ENCODE data around the gene PRDM16.

Gene PRDM16

DNA sequence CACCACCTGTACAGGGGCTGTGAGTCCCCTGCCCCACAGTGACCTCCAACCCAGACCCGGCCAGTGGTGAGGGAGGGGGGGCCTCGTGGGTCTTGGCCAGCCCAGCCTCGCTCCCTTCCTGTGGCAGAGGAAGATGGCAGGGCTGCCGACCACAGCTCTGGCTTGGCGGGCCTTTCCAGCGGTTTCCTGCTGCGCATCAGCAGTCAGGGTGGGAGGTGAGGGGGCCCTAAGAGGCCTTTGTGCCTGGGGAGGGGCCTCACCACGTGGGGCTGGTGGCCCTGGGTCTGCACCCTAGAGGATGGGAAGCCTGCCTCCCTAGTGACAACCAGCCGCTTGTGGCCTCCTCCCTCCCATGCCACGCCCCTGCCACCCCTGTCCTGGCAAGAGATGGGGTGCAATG is 312.9 kb downstream of the PRDM16 start:
- DNase-seq (ENCODE audit: low read depth in 2 of 3, low spot score in 2 of 3), result no peak

GRCh38 chr1:3382326-3383057 is 313.5 kb downstream of the PRDM16 start:
- DNase-seq (ENCODE audit: low read depth in 2 of 3, low spot score in 2 of 3), result no peak

DNA sequence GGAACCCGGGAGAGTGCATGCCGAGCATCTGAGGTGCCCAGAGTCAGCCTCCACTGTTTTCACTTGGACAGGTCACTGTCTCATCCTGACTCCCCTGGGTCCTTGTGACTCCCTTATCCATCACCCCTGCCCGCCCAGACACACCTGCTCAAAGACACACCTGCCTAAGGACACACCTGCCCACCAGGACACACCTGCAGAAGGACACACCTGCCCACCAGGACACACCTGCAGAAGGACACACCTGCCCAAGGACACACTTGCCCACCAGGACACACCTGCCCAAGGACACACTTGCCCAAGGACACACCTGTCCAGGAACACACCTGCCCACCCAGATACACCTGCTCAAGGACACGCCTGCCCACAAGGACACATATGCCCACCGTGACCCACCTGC is 314.7 kb downstream of the PRDM16 start:
- DNase-seq (ENCODE audit: low read depth in 2 of 3, low spot score in 2 of 3), result no peak

DNA sequence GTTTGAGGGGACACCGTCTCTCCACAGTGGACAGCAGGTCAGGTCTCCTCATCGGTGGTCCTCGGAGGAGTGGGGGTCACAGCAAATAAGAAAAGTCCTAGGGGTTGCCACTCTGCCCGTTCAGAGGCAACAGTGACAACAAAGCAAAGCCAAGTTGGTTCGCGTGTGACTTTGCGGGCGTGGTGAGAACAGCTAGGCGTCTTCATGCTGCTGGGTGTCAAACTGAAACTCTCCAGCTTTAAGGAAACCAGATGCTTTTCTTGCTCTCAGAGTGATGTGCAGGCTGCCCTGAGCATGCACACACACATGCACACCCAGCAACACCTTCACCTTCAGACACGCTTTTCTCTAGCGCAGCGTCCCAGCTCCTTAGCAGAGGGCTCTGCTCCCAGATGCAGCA is 315.4 kb downstream of the PRDM16 start:
- no peak for DNase-seq (ENCODE audit: low read depth in 2 of 3, low spot score in 2 of 3)

DNA sequence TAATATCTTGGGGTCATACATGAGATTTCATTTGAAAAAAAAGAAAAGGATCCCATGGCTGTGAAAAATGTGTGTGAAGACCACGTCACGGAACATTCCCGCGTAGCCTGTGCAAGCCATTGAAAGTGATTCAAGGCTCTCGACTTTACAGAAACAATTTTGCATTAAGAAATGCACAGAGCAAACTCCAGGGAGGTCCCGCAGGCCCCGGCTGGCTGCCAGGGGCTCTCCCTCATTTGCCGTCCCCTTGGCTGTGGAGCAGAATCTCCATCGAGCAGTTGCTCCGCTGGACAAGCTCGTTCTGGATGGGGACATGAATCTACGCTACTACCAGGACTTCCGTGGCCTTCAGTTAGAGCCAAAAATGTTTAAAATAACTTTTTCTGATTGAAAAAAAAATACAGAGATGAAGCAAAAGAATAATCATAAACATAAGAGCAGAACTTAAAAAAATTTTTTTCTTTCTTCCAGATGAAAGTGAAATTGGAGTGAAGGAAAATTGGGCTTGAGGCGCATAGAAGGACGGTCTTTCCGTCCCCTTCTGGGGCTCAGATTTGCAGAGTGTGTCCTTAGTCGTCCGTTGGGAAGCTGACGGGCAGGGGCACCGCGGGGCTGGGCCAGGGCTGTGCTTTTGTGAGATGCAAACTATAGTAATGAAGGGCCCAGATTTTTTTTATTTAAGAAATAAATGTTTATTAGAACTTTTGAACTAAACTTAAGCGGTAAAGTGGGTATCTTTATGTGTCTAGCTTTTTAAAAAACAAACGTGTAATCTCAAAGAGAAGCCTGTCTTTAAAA is 317.4 kb downstream of the PRDM16 start:
- no peak for DNase-seq (ENCODE audit: low read depth in 2 of 3, low spot score in 2 of 3)

DNA sequence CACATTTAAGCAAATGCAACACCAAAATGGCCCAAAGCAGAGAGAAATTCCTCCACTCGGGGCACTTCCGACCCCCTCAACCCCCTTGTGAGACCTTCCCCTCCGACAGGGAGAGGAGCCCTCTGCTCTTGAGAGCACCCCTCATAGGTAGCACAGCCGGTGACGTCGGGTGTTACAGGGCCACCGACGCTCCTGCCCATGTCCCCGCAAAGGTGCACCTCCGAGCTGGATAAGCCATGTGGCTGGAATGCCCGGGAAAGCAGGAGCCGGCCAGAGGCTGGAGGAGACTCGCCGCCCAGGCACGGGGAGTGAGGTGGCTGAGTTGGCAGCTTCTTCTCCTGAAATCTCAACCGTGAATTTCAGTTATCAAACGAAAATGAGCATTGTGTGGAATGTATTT is 318.4 kb downstream of the PRDM16 start:
- DNase-seq (ENCODE audit: low read depth in 2 of 3, low spot score in 2 of 3), result no peak

DNA sequence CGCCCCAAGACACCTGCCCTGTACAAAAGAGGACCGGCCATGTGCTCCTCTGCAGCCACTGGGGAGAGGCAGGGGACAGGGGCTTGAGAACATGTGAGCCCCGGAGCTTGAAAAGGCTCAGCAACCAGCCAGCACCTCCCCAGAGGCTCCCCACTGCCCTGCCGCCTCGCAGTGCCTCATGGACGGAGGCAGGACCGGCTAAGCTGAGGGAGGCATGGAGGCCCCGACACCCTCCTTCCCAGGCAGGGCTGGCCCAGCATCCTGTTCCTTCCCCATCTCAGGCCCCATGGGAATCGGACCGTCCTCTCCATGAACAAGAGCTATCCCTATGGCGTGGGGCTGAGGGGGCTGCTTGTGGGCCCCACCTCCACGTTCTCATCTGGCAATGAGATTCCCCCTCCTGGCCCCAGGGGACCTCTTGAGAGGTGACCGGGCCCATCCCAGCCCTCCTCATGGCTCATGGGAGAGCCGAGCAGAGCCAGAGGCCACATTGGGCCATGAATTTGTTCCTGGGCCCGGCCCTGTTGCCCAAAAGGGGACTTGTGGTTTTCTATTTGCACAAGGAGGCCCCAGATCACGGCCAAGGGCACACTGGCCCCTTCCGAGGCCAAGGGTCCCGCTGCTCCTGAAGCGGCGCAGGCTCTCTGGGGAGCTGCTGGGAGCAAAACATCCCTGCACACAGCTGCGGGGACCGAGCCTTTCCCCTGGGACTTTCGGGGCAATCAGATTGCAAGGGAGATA is 320.3 kb downstream of the PRDM16 start:
- no peak for DNase-seq (ENCODE audit: low read depth in 2 of 3, low spot score in 2 of 3)

DNA sequence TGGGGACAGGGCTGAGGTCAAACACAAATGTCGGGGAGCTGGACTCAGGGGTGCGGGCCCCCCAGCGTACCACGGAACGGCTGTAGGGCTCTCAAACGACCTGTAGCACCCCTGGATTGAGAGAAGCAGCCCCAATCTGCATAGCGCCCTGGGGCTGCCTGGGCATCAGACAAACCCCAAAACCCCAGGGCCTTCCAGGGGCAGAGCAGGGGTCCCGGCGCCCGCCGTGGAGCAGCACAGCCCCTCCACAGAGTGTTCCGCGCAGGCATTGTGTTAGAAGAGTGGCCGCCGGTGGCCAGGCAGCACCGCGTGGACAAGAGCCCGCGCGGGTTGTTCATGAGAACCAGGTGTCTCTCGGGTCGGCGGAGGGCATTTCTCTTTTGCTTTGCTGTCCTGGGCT is 321.3 kb downstream of the PRDM16 start:
- DNase-seq (ENCODE audit: low read depth in 2 of 3, low spot score in 2 of 3), result no peak

- no peak for DNase-seq (ENCODE audit: low read depth in 2 of 3, low spot score in 2 of 3)
Measured at GRCh38 chr1:3391711-3392110, 322.7 kb downstream of the PRDM16 start.

GRCh38 chr1:3393024-3393986 is 324.3 kb downstream of the PRDM16 start:
- no peak for DNase-seq (ENCODE audit: low read depth in 2 of 3, low spot score in 2 of 3)

GRCh38 chr1:3393987-3394920 is 325.3 kb downstream of the PRDM16 start:
- no peak for DNase-seq (ENCODE audit: low read depth in 2 of 3, low spot score in 2 of 3)

DNA sequence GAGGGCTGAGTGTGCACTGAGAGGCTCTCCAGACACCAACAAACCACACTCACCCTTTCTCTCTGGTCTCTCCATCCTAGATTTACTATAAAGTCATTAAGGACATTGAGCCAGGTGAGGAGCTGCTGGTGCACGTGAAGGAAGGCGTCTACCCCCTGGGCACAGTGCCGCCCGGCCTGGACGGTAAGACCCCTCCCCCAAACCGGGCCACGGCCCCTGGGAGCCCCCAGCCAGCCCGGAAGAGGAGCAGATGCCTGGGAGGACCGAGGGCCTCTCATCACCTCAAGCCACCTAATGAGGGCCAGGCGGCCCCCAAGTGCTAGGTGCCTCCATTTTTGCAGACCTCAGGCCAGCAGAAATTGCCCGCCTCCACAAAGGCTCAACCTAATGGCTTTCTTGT is 327.4 kb downstream of the PRDM16 start:
- DNase-seq (ENCODE audit: low read depth in 2 of 3, low spot score in 2 of 3), result no peak

DNA sequence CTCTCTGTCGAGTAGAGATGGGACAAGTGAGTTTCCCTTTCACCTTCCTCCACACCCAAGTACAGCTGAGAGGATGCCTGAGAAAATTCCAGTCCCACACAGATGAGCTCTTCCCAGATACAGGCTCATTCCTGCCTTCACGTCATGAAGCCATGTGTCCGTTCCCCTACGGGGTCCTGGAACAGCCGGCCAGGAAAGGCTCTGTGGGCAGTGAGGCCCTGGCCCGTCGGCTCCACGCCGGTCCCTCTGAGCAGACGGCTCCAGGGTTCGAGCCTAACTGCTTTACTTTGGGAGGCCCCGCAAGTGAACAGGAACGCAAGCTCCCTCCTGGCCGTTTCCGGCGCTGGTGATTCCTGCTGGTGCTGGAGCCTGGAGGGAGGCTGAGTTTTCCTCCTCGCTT is 328.3 kb downstream of the PRDM16 start:
- no peak for DNase-seq (ENCODE audit: low read depth in 2 of 3, low spot score in 2 of 3)

- DNase-seq (ENCODE audit: low read depth in 2 of 3, low spot score in 2 of 3), result no peak
Measured at GRCh38 chr1:3398396-3399140, 329.6 kb downstream of the PRDM16 start.

GRCh38 chr1:3399732-3400131 is 330.7 kb downstream of the PRDM16 start:
- no peak for DNase-seq (ENCODE audit: low read depth in 2 of 3, low spot score in 2 of 3)

DNA sequence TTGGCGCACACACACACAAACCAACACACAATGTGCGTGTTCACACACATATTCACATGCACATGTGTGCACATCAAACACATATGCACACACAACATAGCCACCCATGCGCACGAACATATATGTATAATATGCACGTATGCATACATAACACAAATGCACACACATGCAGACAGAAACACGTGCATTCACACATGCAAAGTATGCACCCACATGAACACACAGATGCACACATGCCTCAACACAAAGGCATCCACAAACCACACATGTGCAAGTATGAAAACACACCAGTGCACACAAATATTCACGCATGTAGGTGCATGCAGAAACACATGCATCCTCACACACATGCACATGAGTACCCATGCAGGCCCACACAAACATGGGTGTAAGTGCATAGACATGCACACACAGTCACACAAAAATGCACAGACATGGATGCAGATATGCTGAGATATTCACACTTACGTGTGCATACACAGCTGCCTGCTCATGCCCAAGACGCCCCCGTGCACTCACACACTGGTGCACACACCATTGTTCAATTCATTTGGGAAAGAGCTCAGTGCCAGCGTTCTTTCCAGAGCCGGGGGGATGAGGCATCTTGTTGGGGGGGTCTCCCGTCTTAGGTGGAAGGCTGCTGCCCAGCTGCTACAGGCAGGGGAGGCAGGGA is 332.7 kb downstream of the PRDM16 start:
- DNase-seq (ENCODE audit: low read depth in 2 of 3, low spot score in 2 of 3), result no peak

DNA sequence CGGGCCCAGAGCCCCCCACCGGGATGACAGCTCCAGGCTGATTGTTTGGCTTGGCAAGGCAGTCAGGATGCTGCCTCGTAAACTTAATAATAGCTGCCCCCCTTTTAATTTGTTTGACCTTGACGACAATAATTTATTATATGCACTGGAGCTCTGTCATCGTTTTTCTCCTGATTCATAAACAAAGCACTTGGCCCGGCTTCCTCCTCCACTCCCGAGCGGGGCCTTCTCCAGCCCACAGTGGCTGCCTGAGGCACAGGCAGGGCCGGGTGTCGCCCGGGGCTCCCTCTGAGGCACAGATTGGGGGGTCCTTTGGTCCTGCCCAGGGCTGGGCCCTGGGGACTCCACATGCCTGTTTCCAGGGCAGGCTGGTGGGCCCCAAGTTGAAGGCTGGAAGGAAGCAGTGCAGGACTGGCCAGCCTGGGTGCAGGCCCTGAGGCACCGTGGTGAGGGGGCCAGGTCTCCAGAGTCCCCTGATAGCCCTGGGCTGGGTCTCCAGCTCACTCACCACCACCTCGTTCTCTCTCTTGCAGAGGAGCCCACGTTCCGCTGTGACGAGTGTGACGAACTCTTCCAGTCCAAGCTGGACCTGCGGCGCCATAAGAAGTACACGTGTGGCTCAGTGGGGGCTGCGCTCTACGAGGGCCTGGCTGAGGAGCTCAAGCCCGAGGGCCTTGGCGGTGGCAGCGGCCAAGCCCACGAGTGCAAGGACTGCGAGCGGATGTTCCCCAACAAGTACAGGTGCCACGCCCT is 333.4 kb downstream of the PRDM16 start:
- DNase-seq (ENCODE audit: low read depth in 2 of 3, low spot score in 2 of 3), result no peak

- DNase-seq (ENCODE audit: low read depth in 2 of 3, low spot score in 2 of 3), result no peak
Measured at GRCh38 chr1:3403011-3403345, 334.0 kb downstream of the PRDM16 start.
